ENCODE data around the gene ZFHX3.

DNA sequence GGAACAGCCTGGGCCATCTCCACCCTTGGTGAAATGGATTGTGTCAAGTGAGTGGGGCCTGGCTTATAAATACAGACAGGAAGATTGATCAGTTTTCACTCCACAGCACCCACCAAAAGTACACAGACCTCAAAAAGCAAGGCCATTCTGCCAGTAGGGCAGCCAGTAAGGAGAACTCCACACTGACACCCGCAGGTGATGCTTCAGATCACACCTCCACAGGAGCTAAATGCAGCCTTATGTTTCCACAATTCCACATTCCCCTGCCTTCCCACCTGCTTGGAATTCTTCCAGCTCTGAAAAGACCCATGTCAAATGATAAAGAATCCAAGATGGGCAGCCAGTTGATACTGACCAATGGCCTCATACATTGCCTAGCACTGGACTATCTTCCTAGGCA lies 191.1 kb downstream of the ZFHX3 start:
- TF ChIP-seq, protein P1, sequence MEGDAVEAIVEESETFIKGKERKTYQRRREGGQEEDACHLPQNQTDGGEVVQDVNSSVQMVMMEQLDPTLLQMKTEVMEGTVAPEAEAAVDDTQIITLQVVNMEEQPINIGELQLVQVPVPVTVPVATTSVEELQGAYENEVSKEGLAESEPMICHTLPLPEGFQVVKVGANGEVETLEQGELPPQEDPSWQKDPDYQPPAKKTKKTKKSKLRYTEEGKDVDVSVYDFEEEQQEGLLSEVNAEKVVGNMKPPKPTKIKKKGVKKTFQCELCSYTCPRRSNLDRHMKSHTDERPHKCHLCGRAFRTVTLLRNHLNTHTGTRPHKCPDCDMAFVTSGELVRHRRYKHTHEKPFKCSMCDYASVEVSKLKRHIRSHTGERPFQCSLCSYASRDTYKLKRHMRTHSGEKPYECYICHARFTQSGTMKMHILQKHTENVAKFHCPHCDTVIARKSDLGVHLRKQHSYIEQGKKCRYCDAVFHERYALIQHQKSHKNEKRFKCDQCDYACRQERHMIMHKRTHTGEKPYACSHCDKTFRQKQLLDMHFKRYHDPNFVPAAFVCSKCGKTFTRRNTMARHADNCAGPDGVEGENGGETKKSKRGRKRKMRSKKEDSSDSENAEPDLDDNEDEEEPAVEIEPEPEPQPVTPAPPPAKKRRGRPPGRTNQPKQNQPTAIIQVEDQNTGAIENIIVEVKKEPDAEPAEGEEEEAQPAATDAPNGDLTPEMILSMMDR (IDR thresholded peaks at IDR 0.05): no peak
- no peak for TF ChIP-seq POLR2A (IDR thresholded peaks at IDR 0.05)

All from ovary (tissue), 3 donors.